ENCODE data around the gene ATP5ME. TPM values are rescaled to one million over a fixed set of nuclear protein-coding genes. Genes with fewer than 3 reads are reported as not detected.

Gene ATP5ME
- total and polyA plus RNA-seq, 12 donors = 43.4 to 1,353 (median 325) TPM

DNA sequence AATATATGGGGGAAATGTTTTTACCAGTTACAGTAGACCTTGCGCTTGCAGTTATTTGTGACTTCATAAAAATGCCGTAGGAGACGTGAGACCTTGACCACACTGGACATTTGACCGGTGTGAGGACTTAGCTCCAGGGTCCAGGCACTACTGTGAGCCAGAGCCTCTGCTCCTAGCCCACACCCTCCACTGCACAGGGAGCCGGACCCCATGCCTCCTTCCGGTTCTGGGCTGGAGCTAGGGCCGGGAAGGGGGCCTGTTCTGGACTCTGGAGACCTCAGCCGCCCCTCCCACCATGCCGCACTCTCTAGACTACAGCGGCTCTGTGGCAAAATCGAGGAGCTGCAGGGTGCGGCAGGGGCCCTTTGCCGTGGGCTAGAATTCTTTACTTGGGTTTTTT, 36.8 kb upstream of the ATP5ME start:
- peaks cover 25 to 43% of the 10 kb centered on the region in 2 donors for H3K4me1 ChIP-seq (replicated peaks in 1 of 2)
- no peaks in the 10 kb centered on the region for H3K9me3 ChIP-seq (replicated peaks in 1 of 3)
- intact Hi-C loops (cut with DNase I) = no loop called here
- no peaks in the 10 kb centered on the region for H3K27me3 ChIP-seq
- no peak overlapping the region for H3K4me3 ChIP-seq
- TF ChIP-seq POLR2A (IDR thresholded peaks at IDR 0.05) = no peak
- TF ChIP-seq, protein P1, sequence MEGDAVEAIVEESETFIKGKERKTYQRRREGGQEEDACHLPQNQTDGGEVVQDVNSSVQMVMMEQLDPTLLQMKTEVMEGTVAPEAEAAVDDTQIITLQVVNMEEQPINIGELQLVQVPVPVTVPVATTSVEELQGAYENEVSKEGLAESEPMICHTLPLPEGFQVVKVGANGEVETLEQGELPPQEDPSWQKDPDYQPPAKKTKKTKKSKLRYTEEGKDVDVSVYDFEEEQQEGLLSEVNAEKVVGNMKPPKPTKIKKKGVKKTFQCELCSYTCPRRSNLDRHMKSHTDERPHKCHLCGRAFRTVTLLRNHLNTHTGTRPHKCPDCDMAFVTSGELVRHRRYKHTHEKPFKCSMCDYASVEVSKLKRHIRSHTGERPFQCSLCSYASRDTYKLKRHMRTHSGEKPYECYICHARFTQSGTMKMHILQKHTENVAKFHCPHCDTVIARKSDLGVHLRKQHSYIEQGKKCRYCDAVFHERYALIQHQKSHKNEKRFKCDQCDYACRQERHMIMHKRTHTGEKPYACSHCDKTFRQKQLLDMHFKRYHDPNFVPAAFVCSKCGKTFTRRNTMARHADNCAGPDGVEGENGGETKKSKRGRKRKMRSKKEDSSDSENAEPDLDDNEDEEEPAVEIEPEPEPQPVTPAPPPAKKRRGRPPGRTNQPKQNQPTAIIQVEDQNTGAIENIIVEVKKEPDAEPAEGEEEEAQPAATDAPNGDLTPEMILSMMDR (IDR thresholded peaks at IDR 0.05) = no peak
- H3K27ac ChIP-seq = peak overlapping the region in 1 of 5 donors; percentile 17
- no peak for DNase-seq
- H3K36me3 ChIP-seq (replicated peaks in 1 of 2) = no peaks in the 10 kb centered on the region
- 78 to 81% (median 80%) methylated on average over 11 to 13 of the region's 13 CpGs for WGBS, 4 donors

DNA sequence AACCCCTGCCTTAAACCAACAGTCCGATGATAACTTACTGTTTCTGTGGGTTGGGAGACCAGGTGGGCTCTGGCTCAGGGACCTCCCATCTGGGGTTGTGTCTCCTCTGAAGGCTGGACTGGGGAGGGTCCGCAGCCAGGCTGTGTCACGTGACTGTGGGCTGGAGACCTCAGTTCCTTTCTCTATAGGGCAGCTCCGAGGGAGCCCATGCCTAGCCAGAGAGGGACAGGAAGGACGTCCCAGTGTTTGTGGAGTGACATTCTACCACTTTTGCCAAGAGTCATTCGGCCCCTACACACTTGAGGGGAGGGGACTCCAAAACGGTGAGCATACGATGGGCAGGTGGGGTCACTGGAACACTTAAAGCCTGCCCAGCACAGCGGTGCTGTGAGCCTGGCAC, 36.0 kb upstream of the ATP5ME start:
- Histone ChIP-seq H3K4me1 (replicated peaks in 1 of 2) (peaks cover 25 to 43% of the 10 kb centered on the region in 2 donors), H3K27me3 (no peaks in the 10 kb centered on the region), H3K9me3 (replicated peaks in 1 of 3) (no peaks in the 10 kb centered on the region), H3K36me3 (replicated peaks in 1 of 2) (no peaks in the 10 kb centered on the region), H3K27ac (peak overlapping the region in 2 of 5 donors; percentile 38 to 52), H3K4me3 (no peak overlapping the region)
- TF ChIP-seq, protein P1 (IDR thresholded peaks at IDR 0.05) = no peak
- TF ChIP-seq POLR2A (IDR thresholded peaks at IDR 0.05) = no peak
- DNase-seq = no peak
- intact Hi-C loops (cut with DNase I) = no loop called here
- WGBS, 4 donors = 75 to 82% (median 77%) methylated on average over 4 to 9 of the region's 9 CpGs

DNA sequence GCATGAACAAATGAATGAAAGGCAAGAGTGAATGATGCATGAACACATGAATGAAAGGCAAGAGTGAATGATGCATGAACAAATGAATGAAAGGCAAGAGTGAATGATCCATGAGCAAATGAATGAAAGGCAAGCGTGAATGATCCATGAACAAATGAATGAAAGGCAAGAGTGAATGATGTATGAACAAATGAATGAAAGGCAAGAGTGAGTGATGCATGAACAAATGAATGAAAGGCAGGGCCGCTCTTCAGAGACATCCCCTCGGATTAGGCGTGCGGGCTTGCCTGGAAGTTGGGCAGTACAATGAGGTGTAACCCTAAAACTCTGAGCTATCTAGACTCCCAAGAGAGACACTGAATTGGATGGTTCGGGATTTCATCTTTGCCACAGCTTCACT, 35.3 kb upstream of the ATP5ME start:
- H3K4me1 ChIP-seq (replicated peaks in 1 of 2) = peaks cover 25 to 41% of the 10 kb centered on the region in 2 donors
- H3K27ac ChIP-seq = peak overlapping the region in 1 of 5 donors; percentile 38
- TF ChIP-seq, protein P1 (IDR thresholded peaks at IDR 0.05) = no peak
- TF ChIP-seq POLR2A (IDR thresholded peaks at IDR 0.05) = no peak
- no peak for DNase-seq
- H3K4me3 ChIP-seq = no peak overlapping the region
- H3K36me3 ChIP-seq (replicated peaks in 1 of 2) = no peaks in the 10 kb centered on the region
- H3K27me3 ChIP-seq = no peaks in the 10 kb centered on the region
- H3K9me3 ChIP-seq (replicated peaks in 1 of 3) = no peaks in the 10 kb centered on the region
- WGBS, 4 donors = 91 to 97% (median 93%) methylated on average over 6 of the region's 6 CpGs
- intact Hi-C loops (cut with DNase I) = no loop called here

DNA sequence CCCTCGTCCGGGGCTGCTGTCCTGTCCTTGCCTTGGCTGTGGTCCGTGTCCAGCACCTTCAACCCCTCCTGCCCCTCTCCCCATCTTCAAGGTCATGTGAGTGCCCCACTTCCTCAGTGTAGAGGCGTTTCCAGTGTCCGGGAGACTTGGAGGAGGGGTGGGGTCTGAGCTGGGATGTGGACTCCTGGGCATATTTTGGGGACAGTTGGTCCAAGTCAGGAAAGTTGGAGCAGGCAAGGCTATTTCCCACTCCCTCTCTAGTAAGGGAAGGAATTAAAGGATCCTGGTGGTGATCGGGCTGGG, 34.5 kb upstream of the ATP5ME start:
- H3K4me1 ChIP-seq (replicated peaks in 1 of 2) = peaks cover 25 to 39% of the 10 kb centered on the region in 2 donors
- no peaks in the 10 kb centered on the region for H3K36me3 ChIP-seq (replicated peaks in 1 of 2)
- H3K27me3 ChIP-seq = no peaks in the 10 kb centered on the region
- no peaks in the 10 kb centered on the region for H3K9me3 ChIP-seq (replicated peaks in 1 of 3)
- intact Hi-C loops (cut with DNase I) = no loop called here
- H3K4me3 ChIP-seq = peak overlapping the region in 1 of 4 donors; percentile 39
- peak overlapping the region in 2 of 5 donors; percentile 32 to 40 for H3K27ac ChIP-seq
- WGBS, 4 donors = 31 to 57% (median 43%) methylated on average over 3 to 6 of the region's 6 CpGs
- DNase-seq = no peak
- TF ChIP-seq, protein P1 (IDR thresholded peaks at IDR 0.05) = no peak
- TF ChIP-seq POLR2A (IDR thresholded peaks at IDR 0.05) = no peak
